HEK293 (cell line): ENCODE results near the gene HHIPL1.
A peak's percentile ranks its signal among the peaks of the same experiment; 100 is the strongest.

ENCODE experiments used
- CTCF ChIA-PET: fragments of 350-600 bp; formaldehyde crosslinking; extraction: SDS; loops from one replicate; lab custom pipeline; 2021; ENCODE audit warnings: antibody characterized with exemption; lab: Yijun Ruan, JAX
- POLR2A ChIA-PET: fragments of 300-600 bp; formaldehyde crosslinking; extraction: SDS; loops from one replicate; lab custom pipeline; 2020; ENCODE audit warnings: antibody characterized with exemption, inconsistent platforms; lab: Yijun Ruan, JAX
- H3K27ac ChIP-seq: fragments of 200-500 bp; sonication (Bioruptor generic); 2 replicates; pipeline ENCODE4 v1.5.1; 2014; ENCODE audit warnings: low read depth, low read length, control low read depth, inconsistent platforms; ENCODE audit errors: extremely low read depth
- H3K36me3 ChIP-seq, 2 experiments: fragments of 200-500 bp in 1 of 2; sonication (Bioruptor generic) in 1 of 2; 1 replicate in 1 of 2; 2 replicates in 1 of 2; pipeline ENCODE4 v1.5.1; 2014 to 2017; ENCODE audit warnings: inconsistent platforms in 2 of 2, low read length in 2 of 2; ENCODE audit not compliant: control insufficient read depth in 2 of 2, insufficient read depth in 1 of 2
- H3K4me1 ChIP-seq: fragments of 200-500 bp; sonication (Bioruptor generic); 2 replicates; pipeline ENCODE4 v1.5.1; 2014; ENCODE audit warnings: mild to moderate bottlenecking, low read length, inconsistent platforms; ENCODE audit not compliant: control insufficient read depth, insufficient read depth
- H3K4me3 ChIP-seq: 2 replicates; pipeline ENCODE4 v1.5.1; 2011; ENCODE audit warnings: low read depth, mild to moderate bottlenecking, control low read depth, low read length, moderate library complexity
- H3K9me3 ChIP-seq: fragments of 200-500 bp; sonication (Bioruptor generic); 2 replicates; pipeline ENCODE4 v1.5.1; 2014; ENCODE audit warnings: low read depth, low read length, inconsistent platforms; ENCODE audit not compliant: control insufficient read depth, insufficient read depth
- BCL11A ChIP-seq: fragments of 450-650 bp; formaldehyde crosslinking; IDR thresholded peaks from 2 replicates; pipeline ENCODE4 v1.5.1; 2016; ENCODE audit warnings: low read depth, missing biosample characterization, missing genetic modification characterization
- HOXD13 ChIP-seq: sonication (generic); formaldehyde crosslinking; IDR thresholded peaks from 2 replicates; pipeline ENCODE4 v1.8.0; 2022; ENCODE audit warnings: missing genetic modification reagents, borderline replicate concordance
- KLF8 ChIP-seq: fragments of 450-650 bp; formaldehyde crosslinking; IDR thresholded peaks from 2 replicates; pipeline ENCODE4 v1.5.1; 2016; ENCODE audit warnings: missing biosample characterization, missing genetic modification characterization
- SETDB1 ChIP-seq: IDR thresholded peaks from one replicate; pipeline ENCODE4 v1.6.1; 2017; ENCODE audit warnings: mild to moderate bottlenecking, low read length, moderate library complexity, mixed read lengths; ENCODE audit not compliant: insufficient read length
- ZBTB48 ChIP-seq: fragments of 450-650 bp; formaldehyde crosslinking; IDR thresholded peaks from 2 replicates; pipeline ENCODE4 v1.5.1; 2016; ENCODE audit warnings: missing biosample characterization, missing genetic modification characterization
- ZIC2 ChIP-seq: fragments of 450-650 bp; formaldehyde crosslinking; IDR thresholded peaks from 2 replicates; pipeline ENCODE4 v1.5.1; 2016; ENCODE audit warnings: missing biosample characterization, missing genetic modification characterization
- ZNF138 ChIP-seq: fragments of 450-650 bp; formaldehyde crosslinking; IDR thresholded peaks from 2 replicates; pipeline ENCODE4 v1.5.1; 2016; ENCODE audit warnings: missing biosample characterization, missing genetic modification characterization, borderline replicate concordance
- ZNF274 ChIP-seq, 2 experiments: fragments of 200-500 bp in 1 of 2; fragments of 450-650 bp in 1 of 2; sonication (Bioruptor generic) in 1 of 2; formaldehyde crosslinking in 1 of 2; IDR thresholded peaks; 2 replicates each; pipeline versions ENCODE4 v1.5.1 to v1.6.1; 2014 to 2016; ENCODE audit warnings: borderline replicate concordance in 1 of 2, inconsistent platforms in 1 of 2, low read length in 1 of 2, missing biosample characterization in 1 of 2, missing genetic modification characterization in 1 of 2
- ZNF311 ChIP-seq: fragments of 450-650 bp; formaldehyde crosslinking; IDR thresholded peaks from 2 replicates; pipeline ENCODE4 v1.5.1; 2017; ENCODE audit warnings: missing biosample characterization, missing genetic modification characterization, borderline replicate concordance
- ZNF433 ChIP-seq: fragments of 450-650 bp; formaldehyde crosslinking; IDR thresholded peaks from 2 replicates; pipeline ENCODE4 v1.5.1; 2016; ENCODE audit warnings: missing biosample characterization, missing genetic modification characterization, low read depth
- ZNF585B ChIP-seq: fragments of 450-650 bp; formaldehyde crosslinking; IDR thresholded peaks from 2 replicates; pipeline ENCODE4 v1.5.1; 2016; ENCODE audit warnings: missing biosample characterization, missing genetic modification characterization
- ZSCAN30 ChIP-seq: fragments of 450-650 bp; IDR thresholded peaks from 2 replicates; pipeline ENCODE4 v1.5.1; 2018; ENCODE audit warnings: missing biosample characterization, mild to moderate bottlenecking, missing genetic modification characterization, moderate library complexity
- TF ChIP-seq, protein P1 (sequence below): fragments of 450-650 bp; formaldehyde crosslinking; IDR thresholded peaks from 2 replicates; pipeline ENCODE4 v1.5.1; 2016; ENCODE audit warnings: missing biosample characterization, missing genetic modification characterization
- TF ChIP-seq, protein P2 (sequence below): IDR thresholded peaks from 2 replicates; pipeline ENCODE4 v1.6.1; 2011; ENCODE audit warnings: mild to moderate bottlenecking, low read depth, low read length, borderline replicate concordance
- TF ChIP-seq, protein P3 (sequence below): fragments of 450-650 bp; IDR thresholded peaks from 2 replicates; pipeline ENCODE4 v1.5.1; 2018; ENCODE audit warnings: missing biosample characterization, mild to moderate bottlenecking, missing genetic modification characterization
- TF ChIP-seq, protein P4 (sequence below): fragments of 450-650 bp; formaldehyde crosslinking; IDR thresholded peaks from 2 replicates; pipeline ENCODE4 v1.5.1; 2016; ENCODE audit warnings: missing biosample characterization, missing genetic modification characterization, borderline replicate concordance
- TF ChIP-seq, protein P5 (sequence below): fragments of 450-650 bp; formaldehyde crosslinking; IDR thresholded peaks from 2 replicates; pipeline ENCODE4 v1.5.1; 2016; ENCODE audit warnings: missing biosample characterization, missing genetic modification characterization
- TF ChIP-seq, protein P6 (sequence below): fragments of 450-650 bp; formaldehyde crosslinking; IDR thresholded peaks from 2 replicates; pipeline ENCODE4 v1.5.1; 2017; ENCODE audit warnings: missing biosample characterization, missing genetic modification characterization

The HHIPL1 gene

DNA sequence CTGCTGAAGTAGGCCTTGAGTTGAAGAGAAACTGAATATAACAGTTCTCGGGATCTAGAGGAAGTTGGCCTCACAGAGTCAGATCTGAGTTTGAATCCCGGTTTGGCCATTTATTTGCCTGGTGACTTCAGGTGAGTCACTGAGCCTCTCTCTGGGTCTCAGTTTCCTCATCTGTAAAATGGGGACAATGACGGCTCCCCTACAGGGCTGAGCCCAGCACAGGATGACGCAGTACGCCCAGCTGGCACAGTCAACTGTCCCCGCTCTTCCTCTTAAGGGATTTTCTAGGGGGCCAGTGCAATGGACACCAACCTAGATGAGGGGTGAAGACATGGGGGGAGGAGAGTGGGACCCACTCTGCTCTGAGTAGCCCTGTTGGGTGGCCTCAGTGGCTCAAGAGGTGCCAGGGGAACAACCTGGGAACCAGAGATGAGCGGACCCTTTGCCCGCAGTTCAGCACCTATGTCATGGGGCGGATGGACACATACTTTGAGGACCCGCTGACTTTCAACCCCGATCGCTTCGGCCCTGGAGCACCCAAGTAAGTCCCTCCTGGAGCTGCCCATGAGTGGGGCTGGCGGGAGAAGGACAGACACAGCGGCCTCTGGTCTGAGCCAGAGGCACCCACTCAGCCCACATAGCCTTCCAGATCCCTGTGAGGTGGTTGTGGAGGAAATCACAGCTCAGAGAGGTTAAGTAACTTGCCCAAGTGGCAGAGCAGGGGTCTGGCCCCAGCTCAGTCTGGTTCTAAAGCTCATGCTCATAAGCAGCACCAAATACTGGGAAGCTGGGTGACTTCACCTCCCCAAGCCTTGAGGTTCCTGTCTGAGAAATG lies 80.2 kb downstream of the HHIPL1 start:
- CTCF ChIA-PET, result interaction anchor here (0.6 to 1.6 kb wide), 2 partner anchors 82 to 161 kb away, joined by 3 read pairs; no protein-coding TSS in a partner anchor
- TF ChIP-seq, protein P1, sequence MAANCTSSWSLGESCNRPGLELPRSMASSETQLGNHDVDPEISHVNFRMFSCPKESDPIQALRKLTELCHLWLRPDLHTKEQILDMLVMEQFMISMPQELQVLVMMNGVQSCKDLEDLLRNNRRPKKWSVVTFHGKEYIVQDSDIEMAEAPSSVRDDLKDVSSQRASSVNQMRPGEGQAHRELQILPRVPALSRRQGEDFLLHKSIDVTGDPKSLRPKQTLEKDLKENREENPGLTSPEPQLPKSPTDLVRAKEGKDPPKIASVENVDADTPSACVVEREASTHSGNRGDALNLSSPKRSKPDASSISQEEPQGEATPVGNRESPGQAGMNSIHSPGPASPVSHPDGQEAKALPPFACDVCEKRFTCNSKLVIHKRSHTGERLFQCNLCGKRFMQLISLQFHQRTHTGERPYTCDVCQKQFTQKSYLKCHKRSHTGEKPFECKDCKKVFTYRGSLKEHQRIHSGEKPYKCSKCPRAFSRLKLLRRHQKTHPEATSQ (tag by site-specific recombination), result no peak
- TF ChIP-seq ZNF274 (IDR thresholded peaks at IDR 0.05; ENCODE audit: low read length) (no peak), ZNF274 (tag by site-specific recombination; IDR thresholded peaks at IDR 0.05; ENCODE audit: borderline replicate concordance) (no peak), ZSCAN30 (no peak), ZNF138 (tag by site-specific recombination) (no peak), ZIC2 (tag by site-specific recombination) (no peak), KLF8 (tag by site-specific recombination) (no peak), ZNF311 (tag by site-specific recombination) (no peak), ZBTB48 (no peak), SETDB1 (no peak), ZNF433 (tag by site-specific recombination) (no peak), BCL11A (no peak)
- TF ChIP-seq, protein P2, sequence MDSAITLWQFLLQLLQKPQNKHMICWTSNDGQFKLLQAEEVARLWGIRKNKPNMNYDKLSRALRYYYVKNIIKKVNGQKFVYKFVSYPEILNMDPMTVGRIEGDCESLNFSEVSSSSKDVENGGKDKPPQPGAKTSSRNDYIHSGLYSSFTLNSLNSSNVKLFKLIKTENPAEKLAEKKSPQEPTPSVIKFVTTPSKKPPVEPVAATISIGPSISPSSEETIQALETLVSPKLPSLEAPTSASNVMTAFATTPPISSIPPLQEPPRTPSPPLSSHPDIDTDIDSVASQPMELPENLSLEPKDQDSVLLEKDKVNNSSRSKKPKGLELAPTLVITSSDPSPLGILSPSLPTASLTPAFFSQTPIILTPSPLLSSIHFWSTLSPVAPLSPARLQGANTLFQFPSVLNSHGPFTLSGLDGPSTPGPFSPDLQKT, result no peak
- TF ChIP-seq, protein P3, sequence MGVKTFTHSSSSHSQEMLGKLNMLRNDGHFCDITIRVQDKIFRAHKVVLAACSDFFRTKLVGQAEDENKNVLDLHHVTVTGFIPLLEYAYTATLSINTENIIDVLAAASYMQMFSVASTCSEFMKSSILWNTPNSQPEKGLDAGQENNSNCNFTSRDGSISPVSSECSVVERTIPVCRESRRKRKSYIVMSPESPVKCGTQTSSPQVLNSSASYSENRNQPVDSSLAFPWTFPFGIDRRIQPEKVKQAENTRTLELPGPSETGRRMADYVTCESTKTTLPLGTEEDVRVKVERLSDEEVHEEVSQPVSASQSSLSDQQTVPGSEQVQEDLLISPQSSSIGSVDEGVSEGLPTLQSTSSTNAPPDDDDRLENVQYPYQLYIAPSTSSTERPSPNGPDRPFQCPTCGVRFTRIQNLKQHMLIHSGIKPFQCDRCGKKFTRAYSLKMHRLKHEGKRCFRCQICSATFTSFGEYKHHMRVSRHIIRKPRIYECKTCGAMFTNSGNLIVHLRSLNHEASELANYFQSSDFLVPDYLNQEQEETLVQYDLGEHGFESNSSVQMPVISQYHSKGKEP (tag by site-specific recombination), result no peak
- TF ChIP-seq, protein P4, sequence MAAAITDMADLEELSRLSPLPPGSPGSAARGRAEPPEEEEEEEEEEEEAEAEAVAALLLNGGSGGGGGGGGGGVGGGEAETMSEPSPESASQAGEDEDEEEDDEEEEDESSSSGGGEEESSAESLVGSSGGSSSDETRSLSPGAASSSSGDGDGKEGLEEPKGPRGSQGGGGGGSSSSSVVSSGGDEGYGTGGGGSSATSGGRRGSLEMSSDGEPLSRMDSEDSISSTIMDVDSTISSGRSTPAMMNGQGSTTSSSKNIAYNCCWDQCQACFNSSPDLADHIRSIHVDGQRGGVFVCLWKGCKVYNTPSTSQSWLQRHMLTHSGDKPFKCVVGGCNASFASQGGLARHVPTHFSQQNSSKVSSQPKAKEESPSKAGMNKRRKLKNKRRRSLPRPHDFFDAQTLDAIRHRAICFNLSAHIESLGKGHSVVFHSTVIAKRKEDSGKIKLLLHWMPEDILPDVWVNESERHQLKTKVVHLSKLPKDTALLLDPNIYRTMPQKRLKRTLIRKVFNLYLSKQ (tag by site-specific recombination), result no peak
- POLR2A ChIA-PET, result no interaction called here

DNA sequence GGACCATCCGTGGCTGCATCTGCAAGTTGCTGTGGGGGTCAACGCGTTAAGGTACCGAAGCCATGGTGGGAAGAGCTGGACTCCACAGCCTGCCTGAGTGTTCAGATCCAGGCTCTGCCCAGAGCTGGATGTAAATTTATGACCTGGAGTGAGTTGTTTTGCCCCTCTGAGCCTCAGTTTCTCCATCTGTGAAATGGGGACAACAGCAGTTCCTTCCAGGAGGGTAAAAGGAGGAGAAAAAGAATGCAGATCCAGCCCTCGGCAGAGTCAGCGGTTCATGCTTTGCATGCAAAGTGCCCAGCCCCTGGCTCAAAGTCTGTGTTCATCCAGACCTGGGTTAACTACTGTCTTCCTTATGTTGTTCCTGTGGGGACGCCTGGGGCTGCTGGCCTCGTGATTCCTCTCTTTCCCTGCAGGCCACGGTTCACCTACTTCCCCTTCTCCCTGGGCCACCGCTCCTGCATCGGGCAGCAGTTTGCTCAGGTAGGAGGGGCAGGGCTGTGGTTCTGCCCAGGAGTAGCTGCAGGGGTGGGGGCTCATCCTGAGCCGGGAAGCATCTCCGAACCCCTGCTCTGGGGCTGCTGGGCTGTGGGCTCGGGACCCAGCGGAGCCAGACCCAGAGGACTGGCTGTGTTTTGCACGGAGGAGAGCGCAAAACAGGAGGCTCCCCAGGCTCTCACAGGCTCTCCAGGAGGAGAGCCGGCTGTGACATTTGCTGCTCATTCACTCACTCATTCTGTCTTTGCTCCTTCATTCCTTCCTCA lies 81.0 kb downstream of the HHIPL1 start:
- TF ChIP-seq HOXD13 (CRISPR knock-in tag) (no peak), ZNF585B (tag by site-specific recombination) (no peak), ZIC2 (tag by site-specific recombination) (peak; percentile 15; the same call in 1 of the 2 replicates)
- TF ChIP-seq, protein P5, sequence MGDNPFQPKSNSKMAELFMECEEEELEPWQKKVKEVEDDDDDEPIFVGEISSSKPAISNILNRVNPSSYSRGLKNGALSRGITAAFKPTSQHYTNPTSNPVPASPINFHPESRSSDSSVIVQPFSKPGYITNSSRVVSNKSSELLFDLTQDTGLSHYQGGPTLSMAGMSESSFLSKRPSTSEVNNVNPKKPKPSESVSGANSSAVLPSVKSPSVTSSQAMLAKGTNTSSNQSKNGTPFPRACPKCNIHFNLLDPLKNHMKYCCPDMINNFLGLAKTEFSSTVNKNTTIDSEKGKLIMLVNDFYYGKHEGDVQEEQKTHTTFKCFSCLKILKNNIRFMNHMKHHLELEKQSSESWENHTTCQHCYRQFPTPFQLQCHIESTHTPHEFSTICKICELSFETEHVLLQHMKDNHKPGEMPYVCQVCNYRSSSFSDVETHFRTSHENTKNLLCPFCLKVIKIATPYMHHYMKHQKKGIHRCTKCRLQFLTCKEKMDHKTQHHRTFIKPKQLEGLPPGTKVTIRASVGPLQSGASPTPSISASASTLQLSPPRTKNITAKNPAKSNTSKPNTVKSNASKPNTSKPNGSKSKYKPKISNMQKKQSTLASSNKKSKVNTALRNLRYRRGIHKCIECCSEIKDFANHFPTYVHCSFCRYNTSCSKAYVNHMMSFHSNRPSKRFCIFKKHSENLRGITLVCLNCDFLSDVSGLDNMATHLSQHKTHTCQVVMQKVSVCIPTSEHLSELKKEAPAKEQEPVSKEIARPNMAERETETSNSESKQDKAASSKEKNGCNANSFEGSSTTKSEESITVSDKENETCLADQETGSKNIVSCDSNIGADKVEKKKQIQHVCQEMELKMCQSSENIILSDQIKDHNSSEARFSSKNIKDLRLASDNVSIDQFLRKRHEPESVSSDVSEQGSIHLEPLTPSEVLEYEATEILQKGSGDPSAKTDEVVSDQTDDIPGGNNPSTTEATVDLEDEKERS, result no peak
- TF ChIP-seq, protein P6, sequence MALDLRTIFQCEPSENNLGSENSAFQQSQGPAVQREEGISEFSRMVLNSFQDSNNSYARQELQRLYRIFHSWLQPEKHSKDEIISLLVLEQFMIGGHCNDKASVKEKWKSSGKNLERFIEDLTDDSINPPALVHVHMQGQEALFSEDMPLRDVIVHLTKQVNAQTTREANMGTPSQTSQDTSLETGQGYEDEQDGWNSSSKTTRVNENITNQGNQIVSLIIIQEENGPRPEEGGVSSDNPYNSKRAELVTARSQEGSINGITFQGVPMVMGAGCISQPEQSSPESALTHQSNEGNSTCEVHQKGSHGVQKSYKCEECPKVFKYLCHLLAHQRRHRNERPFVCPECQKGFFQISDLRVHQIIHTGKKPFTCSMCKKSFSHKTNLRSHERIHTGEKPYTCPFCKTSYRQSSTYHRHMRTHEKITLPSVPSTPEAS, result no peak
- CTCF ChIA-PET, result interaction anchor here (0.6 to 1.6 kb wide), 2 partner anchors 82 to 160 kb away, joined by 3 read pairs; no protein-coding TSS in a partner anchor

More for the DNA sequence above, 80.2 kb downstream of the HHIPL1 start:
- H3K4me3 ChIP-seq, result no peak overlapping the region
- no peaks in the 10 kb centered on the region for H3K36me3 ChIP-seq
- no peaks in the 10 kb centered on the region for H3K9me3 ChIP-seq
- H3K4me1 ChIP-seq, result no peaks in the 10 kb centered on the region
- no peak overlapping the region for H3K27ac ChIP-seq

More for the DNA sequence above, 81.0 kb downstream of the HHIPL1 start:
- H3K36me3 ChIP-seq, result no peaks in the 10 kb centered on the region
- H3K4me3 ChIP-seq, result no peak overlapping the region
- H3K9me3 ChIP-seq, result no peaks in the 10 kb centered on the region
- H3K27ac ChIP-seq, result no peak overlapping the region
- POLR2A ChIA-PET, result no interaction called here
- no peaks in the 10 kb centered on the region for H3K4me1 ChIP-seq
